ENCODE data around the gene SRSF9. TPM values are rescaled to one million over a fixed set of nuclear protein-coding genes. Genes with fewer than 3 reads are reported as not detected.
"Not testable (repeated sequence)": the region's sequence is repeated elsewhere in the genome, so short reads cannot be mapped to it uniquely, and the experiment has no call there.

Gene SRSF9, protein sequence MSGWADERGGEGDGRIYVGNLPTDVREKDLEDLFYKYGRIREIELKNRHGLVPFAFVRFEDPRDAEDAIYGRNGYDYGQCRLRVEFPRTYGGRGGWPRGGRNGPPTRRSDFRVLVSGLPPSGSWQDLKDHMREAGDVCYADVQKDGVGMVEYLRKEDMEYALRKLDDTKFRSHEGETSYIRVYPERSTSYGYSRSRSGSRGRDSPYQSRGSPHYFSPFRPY
- total RNA-seq: 100 to 1,000 TPM; 164 to 171 TPM

DNA sequence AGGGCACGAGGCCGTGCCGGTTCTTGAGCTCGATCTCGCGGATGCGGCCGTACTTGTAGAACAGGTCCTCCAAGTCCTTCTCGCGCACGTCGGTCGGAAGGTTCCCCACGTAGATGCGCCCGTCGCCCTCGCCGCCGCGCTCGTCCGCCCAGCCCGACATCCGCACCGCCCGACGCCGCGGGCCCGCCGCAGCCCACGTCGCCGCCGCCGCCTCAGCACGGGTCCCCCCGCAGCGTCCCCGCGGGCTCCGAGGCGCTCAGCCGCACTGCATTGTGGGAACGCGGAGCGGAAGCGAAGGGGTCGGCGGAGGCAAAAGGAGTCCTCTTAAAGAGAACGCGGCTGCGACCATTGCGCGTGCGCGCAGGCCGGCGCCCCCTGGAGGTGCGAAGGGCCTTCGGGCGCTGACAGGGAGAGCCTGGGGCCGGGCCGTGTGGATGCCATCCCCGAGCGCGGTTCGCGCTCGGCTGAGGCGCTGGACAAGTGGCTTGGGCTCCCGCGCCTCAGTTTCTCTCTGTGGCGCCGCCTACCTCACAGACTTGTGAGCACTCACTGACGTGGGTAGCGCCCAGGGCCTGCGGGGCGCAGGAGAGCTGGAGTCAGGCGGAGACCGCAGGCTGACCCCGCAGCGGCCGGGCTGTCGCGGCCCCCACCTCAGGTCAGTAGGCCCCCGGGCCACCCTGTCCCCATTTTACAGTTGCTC, at the start of gene SRSF9:
Gene SRSF9 (minus strand): TSS at position 299 of the 700 bp plus-strand sequence. CDS start 139 bp downstream, at position 160.
- Mint-ChIP-seq H3K36me3 (ENCODE audit: low read depth) (peaks cover 10% of the 10 kb centered on the region), H3K4me3 (peak within 1 kb of the TSS; percentile 90), H3K9me3 (no peaks in the 10 kb centered on the region), H3K4me1 (ENCODE audit: low read depth) (peaks cover 37% of the 10 kb centered on the region), H3K27me3 (ENCODE audit: low read depth) (no peaks in the 10 kb centered on the region), H3K27ac (peak within 1 kb of the TSS; percentile 87)
- intact Hi-C loops (cut with micrococcal nuclease): loop anchor here (1.0 to 2.0 kb wide), 6 partner anchors 23 to 144 kb away; partner anchors contain the start of genes COX6A1, DYNLL1, GATC and POP5
- peak; percentile 96 for DNase-seq
- CTCF ChIA-PET: interaction anchor here (0.6 to 8.2 kb wide), 16 partner anchors 10 to 186 kb away, joined by 3 to 121 read pairs (median 4); partner anchors contain the start of gene DYNLL1

DNA sequence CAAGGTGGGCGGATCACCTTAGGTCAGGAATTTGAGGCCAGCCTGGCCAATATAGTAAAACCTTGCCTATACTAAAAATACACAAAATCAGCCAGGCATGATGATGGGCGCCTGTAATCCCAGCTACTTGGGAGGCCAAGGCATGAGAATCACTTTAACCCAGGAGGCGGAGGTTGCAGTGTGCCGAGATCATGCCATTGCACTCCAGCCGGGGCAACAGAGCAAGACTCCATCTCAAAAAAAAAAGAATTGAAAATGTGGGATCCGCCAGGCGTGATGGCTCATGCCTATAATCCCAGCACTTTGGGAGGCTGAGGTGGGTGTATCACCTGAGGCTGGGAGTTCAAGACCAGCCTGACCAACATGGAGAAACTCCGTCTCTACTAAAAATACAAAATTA, 49.8 kb upstream of the SRSF9 start:
- H3K27me3 Mint-ChIP-seq (ENCODE audit: low read depth); H3K4me3 Mint-ChIP-seq; H3K27ac Mint-ChIP-seq; H3K9me3 Mint-ChIP-seq; H3K36me3 Mint-ChIP-seq (ENCODE audit: low read depth); intact Hi-C loops (cut with micrococcal nuclease); DNase-seq; H3K4me1 Mint-ChIP-seq (ENCODE audit: low read depth): not testable (repeated sequence)
- CTCF ChIA-PET: interaction anchor here (0.6 to 1.2 kb wide), 2 partner anchors 11 to 16 kb away, joined by 3 to 4 read pairs; no protein-coding TSS in a partner anchor

DNA sequence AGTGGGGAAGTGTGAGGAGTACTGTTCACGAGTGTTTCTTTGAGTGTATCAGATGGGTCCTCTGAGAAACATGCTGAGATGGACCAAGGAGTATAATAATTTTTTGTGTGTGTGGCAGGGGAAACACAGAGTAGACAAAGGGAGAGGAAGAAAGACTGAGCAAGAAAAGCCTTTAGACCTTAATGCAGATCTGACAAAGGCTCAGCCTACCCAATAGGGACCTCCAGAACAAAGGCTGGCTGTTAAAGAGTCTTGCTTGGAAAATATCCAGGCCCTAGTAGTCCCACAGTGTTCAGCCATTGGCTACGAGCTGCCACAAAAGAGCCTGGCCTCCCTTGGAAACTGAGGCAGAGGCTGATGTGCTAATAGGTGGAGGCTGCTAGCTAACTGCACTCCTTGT, 45.9 kb upstream of the SRSF9 start:
- no peak for DNase-seq
- Mint-ChIP-seq H3K4me1 (ENCODE audit: low read depth) (no peaks in the 10 kb centered on the region), H3K9me3 (no peaks in the 10 kb centered on the region), H3K27ac (no peak overlapping the region), H3K36me3 (ENCODE audit: low read depth) (peaks cover 11% of the 10 kb centered on the region), H3K27me3 (ENCODE audit: low read depth) (no peaks in the 10 kb centered on the region), H3K4me3 (no peak overlapping the region)
- intact Hi-C loops (cut with micrococcal nuclease): no loop called here
- CTCF ChIA-PET: interaction anchor here (0.6 kb wide), 1 partner anchor 842 kb away, joined by 5 read pairs; no protein-coding TSS in a partner anchor

DNA sequence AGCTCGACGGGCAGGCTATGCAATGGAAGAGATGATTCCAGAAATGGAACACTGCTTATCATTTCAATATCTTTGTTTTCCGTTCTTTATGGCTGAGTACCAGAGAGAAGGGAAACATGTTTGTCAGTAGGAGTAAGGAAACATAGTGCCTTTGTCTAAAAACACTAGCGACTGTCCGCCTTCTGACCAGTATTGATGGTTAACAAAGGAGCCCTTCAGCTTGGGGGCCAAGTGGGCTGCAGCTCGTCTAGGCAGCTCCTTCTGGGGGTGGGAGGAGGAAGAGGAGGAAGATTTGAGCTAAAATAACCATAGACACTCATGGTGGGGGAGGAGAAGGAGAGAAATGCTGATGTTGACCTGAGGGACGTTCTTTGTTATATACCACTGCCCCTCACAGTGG, 44.5 kb upstream of the SRSF9 start:
- Mint-ChIP-seq H3K36me3 (ENCODE audit: low read depth) (peaks cover 15% of the 10 kb centered on the region), H3K9me3 (no peaks in the 10 kb centered on the region), H3K4me3 (no peak overlapping the region), H3K27me3 (ENCODE audit: low read depth) (no peaks in the 10 kb centered on the region), H3K4me1 (ENCODE audit: low read depth) (no peaks in the 10 kb centered on the region), H3K27ac (no peak overlapping the region)
- intact Hi-C loops (cut with micrococcal nuclease): no loop called here
- no peak for DNase-seq
- CTCF ChIA-PET: no interaction called here

DNA sequence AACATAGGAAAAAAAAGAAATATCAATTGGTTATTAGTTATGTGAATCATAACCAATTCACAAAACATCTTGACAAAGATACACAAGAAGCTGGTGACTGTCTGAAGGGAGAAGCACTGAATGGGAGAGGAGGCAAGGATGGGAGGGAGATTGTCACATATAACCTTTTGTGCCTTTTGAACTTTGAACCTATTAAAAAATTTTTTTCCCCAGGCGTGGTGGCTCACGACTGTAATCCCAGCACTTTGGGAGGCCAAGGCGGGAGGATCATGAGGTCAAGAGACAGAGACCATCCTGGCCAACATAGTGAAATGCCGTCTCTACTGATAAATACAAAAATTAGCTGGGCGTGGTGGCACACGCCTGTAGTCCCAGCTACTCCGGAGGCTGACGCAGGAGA, 39.0 kb upstream of the SRSF9 start:
- H3K27ac Mint-ChIP-seq: no peak overlapping the region
- no peak for DNase-seq
- no peak overlapping the region for H3K4me3 Mint-ChIP-seq
- H3K9me3 Mint-ChIP-seq: no peaks in the 10 kb centered on the region
- H3K36me3 Mint-ChIP-seq (ENCODE audit: low read depth): peaks cover 20% of the 10 kb centered on the region
- intact Hi-C loops (cut with micrococcal nuclease): no loop called here
- no peaks in the 10 kb centered on the region for H3K4me1 Mint-ChIP-seq (ENCODE audit: low read depth)
- CTCF ChIA-PET: interaction anchor here (0.7 to 1.1 kb wide), 3 partner anchors 11 to 64 kb away, joined by 3 to 4 read pairs (median 4); no protein-coding TSS in a partner anchor
- no peaks in the 10 kb centered on the region for H3K27me3 Mint-ChIP-seq (ENCODE audit: low read depth)

DNA sequence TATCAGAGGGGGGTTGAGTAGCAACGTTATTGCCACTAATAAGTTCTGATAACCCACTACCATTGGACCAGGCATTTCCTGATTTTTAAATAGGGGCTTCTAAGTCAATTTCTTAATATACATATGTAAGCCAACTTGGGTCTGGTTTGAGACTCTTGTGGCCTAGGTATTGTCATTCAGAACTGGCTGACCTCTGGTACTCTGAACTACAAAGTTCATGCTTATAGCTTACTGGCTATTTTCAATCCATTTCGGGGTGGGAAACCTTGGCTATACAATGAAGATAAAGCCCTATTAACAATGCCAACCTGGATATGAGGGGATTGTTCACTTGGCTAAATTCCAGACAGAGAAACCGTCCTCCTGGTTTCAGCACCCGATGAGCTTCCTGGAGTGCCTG, 35.0 kb upstream of the SRSF9 start:
- intact Hi-C loops (cut with micrococcal nuclease): no loop called here
- DNase-seq: no peak
- Mint-ChIP-seq H3K4me3 (no peak overlapping the region), H3K9me3 (no peaks in the 10 kb centered on the region), H3K27ac (no peak overlapping the region), H3K36me3 (ENCODE audit: low read depth) (peaks cover 20% of the 10 kb centered on the region), H3K27me3 (ENCODE audit: low read depth) (no peaks in the 10 kb centered on the region), H3K4me1 (ENCODE audit: low read depth) (no peaks in the 10 kb centered on the region)
- CTCF ChIA-PET: interaction anchor here (0.6 to 1.2 kb wide), 3 partner anchors 52 to 1017 kb away, joined by 3 to 4 read pairs (median 3); no protein-coding TSS in a partner anchor

DNA sequence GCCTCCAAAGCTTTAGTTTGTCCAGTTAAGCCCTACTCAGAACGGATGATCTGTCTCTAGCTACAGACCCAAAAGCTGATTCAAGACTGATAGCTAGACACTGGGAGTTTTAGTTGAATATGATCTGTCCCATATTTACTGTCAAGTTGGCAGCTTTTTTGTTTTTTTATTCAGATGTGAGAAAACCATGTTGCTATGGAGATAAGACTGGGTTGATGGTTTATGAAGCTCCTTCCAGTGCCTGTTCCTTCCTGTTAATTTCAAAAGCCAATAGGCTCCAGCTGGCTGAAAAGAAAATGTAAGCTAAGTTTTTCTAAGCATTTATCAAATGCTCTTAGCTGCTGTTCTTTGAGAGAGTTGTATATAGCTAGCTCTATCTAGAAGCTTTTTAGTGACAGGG, 31.0 kb upstream of the SRSF9 start:
- intact Hi-C loops (cut with micrococcal nuclease): no loop called here
- Mint-ChIP-seq H3K27ac (no peak overlapping the region), H3K36me3 (ENCODE audit: low read depth) (peaks cover 21% of the 10 kb centered on the region), H3K4me1 (ENCODE audit: low read depth) (peaks cover 15% of the 10 kb centered on the region), H3K4me3 (no peak overlapping the region), H3K27me3 (ENCODE audit: low read depth) (no peaks in the 10 kb centered on the region), H3K9me3 (no peaks in the 10 kb centered on the region)
- DNase-seq: no peak
- CTCF ChIA-PET: no interaction called here

DNA sequence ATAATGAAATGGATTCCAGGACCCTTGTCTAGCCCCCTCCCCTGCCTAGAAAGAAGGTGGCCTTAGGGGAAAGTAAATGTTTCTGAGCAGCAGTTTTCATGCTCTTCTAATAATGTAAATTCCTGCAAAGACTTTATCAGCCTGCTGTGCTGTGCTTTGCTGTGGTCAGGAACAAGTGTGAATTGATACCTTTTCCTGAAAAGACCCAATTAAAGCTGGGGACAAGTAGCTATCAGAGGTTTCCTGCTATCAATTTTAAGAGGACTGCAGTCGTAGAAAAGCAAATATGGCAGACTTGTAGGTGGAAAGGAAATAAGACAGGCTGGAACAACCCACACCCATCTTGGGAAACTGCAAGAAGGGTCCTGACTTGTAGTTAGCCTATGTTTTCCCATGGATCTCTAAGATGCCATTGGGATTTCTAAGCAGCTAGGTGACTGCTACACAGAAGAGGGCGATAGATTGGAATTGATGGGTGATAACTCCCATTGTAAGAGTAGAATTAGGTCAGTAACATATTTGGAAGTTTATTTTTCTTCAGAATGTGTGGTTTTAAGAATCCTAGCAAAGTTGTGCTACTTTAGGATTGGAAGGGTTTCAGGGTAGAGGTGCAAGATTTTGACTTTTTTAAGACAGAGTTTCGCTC, 29.4 kb upstream of the SRSF9 start:
- Mint-ChIP-seq H3K9me3 (no peaks in the 10 kb centered on the region), H3K27me3 (ENCODE audit: low read depth) (no peaks in the 10 kb centered on the region), H3K27ac (no peak overlapping the region), H3K36me3 (ENCODE audit: low read depth) (peaks cover 18% of the 10 kb centered on the region), H3K4me1 (ENCODE audit: low read depth) (peaks cover 21% of the 10 kb centered on the region), H3K4me3 (no peak overlapping the region)
- no peak for DNase-seq
- CTCF ChIA-PET: interaction anchor here (0.6 to 1.0 kb wide), 2 partner anchors 172 to 655 kb away, joined by 3 to 4 read pairs; partner anchors contain the start of gene PLA2G1B
- intact Hi-C loops (cut with micrococcal nuclease): no loop called here

DNA sequence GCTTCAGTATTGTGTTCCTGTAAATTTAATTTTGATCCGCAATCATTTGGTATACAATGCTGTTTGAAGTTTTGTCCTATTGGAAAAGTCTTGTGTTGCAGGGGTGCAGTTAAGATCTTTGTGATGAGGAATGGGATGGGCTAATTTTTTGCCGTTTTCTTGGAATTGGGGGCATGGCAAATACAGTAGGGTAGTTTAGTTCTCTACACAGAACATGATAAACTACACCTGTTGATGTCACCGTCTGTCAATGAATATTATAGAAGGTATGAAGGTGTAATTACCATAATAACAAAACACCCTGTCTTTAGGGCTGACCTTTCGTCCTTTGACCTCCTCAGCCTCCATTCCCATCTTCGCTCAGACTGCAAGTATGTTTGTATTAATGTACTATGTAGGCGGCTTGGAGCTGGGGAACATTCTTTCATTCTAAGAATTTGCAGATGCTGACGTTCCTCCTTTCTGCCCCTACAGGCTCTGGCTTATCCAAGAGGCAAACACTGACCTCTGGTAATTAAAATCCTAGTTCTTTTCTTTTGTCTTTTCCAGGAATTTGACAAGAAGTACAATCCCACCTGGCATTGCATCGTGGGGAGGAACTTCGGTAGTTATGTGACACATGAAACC, 28.1 kb upstream of the SRSF9 start:
- Mint-ChIP-seq H3K36me3 (ENCODE audit: low read depth) (peaks cover 11% of the 10 kb centered on the region), H3K27me3 (ENCODE audit: low read depth) (no peaks in the 10 kb centered on the region), H3K4me3 (peak overlapping the region; percentile 84), H3K27ac (peak overlapping the region; percentile 77), H3K9me3 (no peaks in the 10 kb centered on the region), H3K4me1 (ENCODE audit: low read depth) (peaks cover 21% of the 10 kb centered on the region)
- CTCF ChIA-PET: interaction anchor here (0.6 to 2.2 kb wide), 6 partner anchors 14 to 288 kb away, joined by 3 to 11 read pairs (median 3); partner anchors contain the start of genes COQ5 and SRSF9
- no peak for DNase-seq
- intact Hi-C loops (cut with micrococcal nuclease): loop anchor here (2.0 kb wide), 3 partner anchors 51 to 189 kb away; partner anchors contain the start of genes GATC, MLEC, POP5 and TRIAP1

DNA sequence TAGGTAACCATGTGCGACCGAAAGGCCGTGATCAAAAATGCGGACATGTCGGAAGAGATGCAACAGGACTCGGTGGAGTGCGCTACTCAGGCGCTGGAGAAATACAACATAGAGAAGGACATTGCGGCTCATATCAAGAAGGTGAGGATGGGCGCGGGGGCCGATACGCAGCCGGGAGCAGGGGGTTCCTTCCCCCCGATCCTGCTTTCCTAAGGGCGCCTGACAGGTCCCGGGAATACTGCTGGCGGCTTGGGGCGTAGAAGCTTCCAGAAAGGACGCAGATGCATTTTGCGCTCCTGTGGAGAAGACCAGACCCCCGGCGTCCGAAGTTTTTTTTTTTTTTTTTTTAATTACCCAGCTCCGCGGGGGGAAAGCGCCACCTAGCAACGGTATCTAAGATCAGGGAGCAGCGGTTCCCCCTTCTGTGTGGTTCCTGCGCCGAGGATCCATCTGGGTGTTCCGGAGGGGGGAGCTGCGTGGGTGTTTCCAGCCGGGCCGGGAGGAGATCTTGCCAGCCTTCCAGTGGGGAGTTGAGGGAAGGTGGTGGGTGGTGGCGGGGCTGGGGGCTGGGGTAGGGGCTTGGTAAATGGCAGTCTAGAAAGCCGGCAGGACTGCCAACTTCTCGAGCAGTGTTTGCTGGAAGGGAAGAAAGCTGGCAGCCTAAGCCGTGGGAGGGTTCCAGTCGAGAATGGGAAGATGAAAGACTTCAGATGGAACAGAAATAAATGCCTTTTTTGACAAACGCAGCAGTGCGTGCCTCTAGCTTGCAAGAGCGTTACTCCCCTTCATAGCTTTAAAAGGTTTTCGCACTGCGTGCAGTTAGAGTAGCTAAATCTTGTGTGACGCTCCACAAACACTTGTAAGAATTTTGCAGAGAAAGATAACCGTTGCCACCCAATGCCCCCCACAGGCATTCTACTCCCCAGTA, 27.1 kb upstream of the SRSF9 start:
- Mint-ChIP-seq H3K4me1 (ENCODE audit: low read depth) (peaks cover 21% of the 10 kb centered on the region), H3K36me3 (ENCODE audit: low read depth) (peaks cover 9% of the 10 kb centered on the region), H3K9me3 (no peaks in the 10 kb centered on the region), H3K27me3 (ENCODE audit: low read depth) (no peaks in the 10 kb centered on the region), H3K27ac (peak overlapping the region; percentile 77), H3K4me3 (peak overlapping the region; percentile 84)
- intact Hi-C loops (cut with micrococcal nuclease): loop anchor here (1.0 to 2.0 kb wide), 7 partner anchors 27 to 190 kb away; partner anchors contain the start of genes COX6A1, GATC, MLEC and POP5
- peak; percentile 62 for DNase-seq
- CTCF ChIA-PET: interaction anchor here (0.6 to 2.2 kb wide), 9 partner anchors 9 to 289 kb away, joined by 3 to 11 read pairs (median 3); partner anchors contain the start of genes COQ5 and SRSF9
